Left renal cortex interstitium (tissue), 4 donors: ENCODE measurements around the gene STARD7. TPM values are rescaled to one million over a fixed set of nuclear protein-coding genes. Genes with fewer than 3 reads are reported as not detected.

Source experiments
- DNase-seq, 4 donors: peaks; one replicate each; pipeline ENCODE4 v3.0.0-alpha.2; 2013; ENCODE audit warnings: low read depth in 4 of 4, low spot score in 2 of 4, missing footprints in 1 of 4
- polyA plus RNA-seq, 4 donors: library from polyadenylated mRNA; unstranded; fragments of 120-200 nt; gene quantifications; one replicate each; pipeline ENCODE4 v1.2.1, GENCODE V29; 2013; ENCODE audit not compliant: insufficient read length in 4 of 4

The STARD7 gene
- polyA plus RNA-seq, 4 donors, result 122 to 146 (median 138) TPM

- no peak for DNase-seq
Observed at GRCh38 chr2:96139181-96139758, 69.4 kb downstream of the STARD7 start.

GRCh38 chr2:96138179-96139145, 70.2 kb downstream of the STARD7 start, which contains the start of gene ASTL:
ASTL (minus strand) TSS chr2:96138502; CDS start chr2:96138436, 66 bp downstream.
- DNase-seq, result peak in 1 of 4 donors; percentile 59

GRCh38 chr2:96137321-96138178, 71.1 kb downstream of the STARD7 start:
- no peak for DNase-seq

GRCh38 chr2:96136129-96136720, 72.4 kb downstream of the STARD7 start:
- no peak for DNase-seq

- DNase-seq, result no peak
Observed at GRCh38 chr2:96135621-96136020, 73.0 kb downstream of the STARD7 start.

- DNase-seq, result no peak
Observed at GRCh38 chr2:96135171-96135570, 73.5 kb downstream of the STARD7 start.

Other genes starting within 250 kb of the STARD7 start
- 10 to 100 TPM in 3 of 4 donors, 1 to 10 TPM in 1; 7.6 to 39.6 (median 18.7) TPM for gene ANKRD36C, start 217.0 kb downstream of the STARD7 start, polyA plus RNA-seq
- 1 to 10 TPM; 2.9 to 5.0 (median 3.5) TPM for gene GPAT2, start 173.9 kb downstream of the STARD7 start, polyA plus RNA-seq
- gene ADRA2B, start 92.3 kb downstream of the STARD7 start, polyA plus RNA-seq, result 1 to 10 TPM; 3.0 to 5.1 (median 4.0) TPM
- under 1 TPM; 0.13 to 0.27 (median 0.18) TPM for gene ASTL, start 70.3 kb downstream of the STARD7 start, polyA plus RNA-seq
- gene DUSP2, start 63.4 kb downstream of the STARD7 start, polyA plus RNA-seq, result 1 to 10 TPM; 4.0 to 6.2 (median 4.7) TPM
- 10 to 100 TPM; 41.9 to 46.2 (median 45.2) TPM for gene TMEM127, start 57.2 kb upstream of the STARD7 start, polyA plus RNA-seq
- 10 to 100 TPM; 61.5 to 82.0 (median 72.3) TPM for gene CIAO1, start 57.4 kb upstream of the STARD7 start, polyA plus RNA-seq
- gene SNRNP200, start 96.7 kb upstream of the STARD7 start, polyA plus RNA-seq, result 100 to 1,000 TPM; 177 to 201 (median 189) TPM
- 1 to 10 TPM; 3.9 to 5.7 (median 4.8) TPM for gene ITPRIPL1, start 116.5 kb upstream of the STARD7 start, polyA plus RNA-seq
- 10 to 100 TPM; 16.1 to 21.5 (median 17.7) TPM for gene NCAPH, start 126.9 kb upstream of the STARD7 start, polyA plus RNA-seq